ENCODE data around the gene R3HDM2. TPM values are rescaled to one million over a fixed set of nuclear protein-coding genes. Genes with fewer than 3 reads are reported as not detected.

R3HDM2 gene
- total RNA-seq, 6 experiments from 2014 or later, result 33.7 to 39.4 (median 37.9) TPM

GRCh38 chr12:57223191-57224165 is 207.4 kb downstream of the R3HDM2 start:
- Mint-ChIP-seq H3K27ac (no peak overlapping the region), H3K4me3 (no peak overlapping the region), H3K4me1 (ENCODE audit: low read depth) (peaks cover 20% of the 10 kb centered on the region), H3K36me3 (ENCODE audit: low read depth) (no peaks in the 10 kb centered on the region), H3K9me3 (no peaks in the 10 kb centered on the region), H3K27me3 (ENCODE audit: insufficient read depth) (peaks cover 21% of the 10 kb centered on the region)
- no peak for TF ChIP-seq CTCF (IDR thresholded peaks at IDR 0.05)
- no peak for DNase-seq

GRCh38 chr12:57222286-57223190 is 208.3 kb downstream of the R3HDM2 start:
- Mint-ChIP-seq H3K27me3 (ENCODE audit: insufficient read depth) (peaks cover 24% of the 10 kb centered on the region), H3K27ac (no peak overlapping the region), H3K4me3 (no peak overlapping the region), H3K4me1 (ENCODE audit: low read depth) (peaks cover 23% of the 10 kb centered on the region), H3K36me3 (ENCODE audit: low read depth) (no peaks in the 10 kb centered on the region), H3K9me3 (no peaks in the 10 kb centered on the region)
- no peak for DNase-seq
- TF ChIP-seq CTCF (IDR thresholded peaks at IDR 0.05), result no peak

GRCh38 chr12:57221169-57221917 is 209.5 kb downstream of the R3HDM2 start:
- Mint-ChIP-seq H3K36me3 (ENCODE audit: low read depth) (no peaks in the 10 kb centered on the region), H3K9me3 (no peaks in the 10 kb centered on the region), H3K27me3 (ENCODE audit: insufficient read depth) (peaks cover 32% of the 10 kb centered on the region), H3K4me3 (no peak overlapping the region), H3K27ac (no peak overlapping the region), H3K4me1 (ENCODE audit: low read depth) (peaks cover 20% of the 10 kb centered on the region)
- TF ChIP-seq CTCF (IDR thresholded peaks at IDR 0.05), result no peak
- no peak for DNase-seq

DNA sequence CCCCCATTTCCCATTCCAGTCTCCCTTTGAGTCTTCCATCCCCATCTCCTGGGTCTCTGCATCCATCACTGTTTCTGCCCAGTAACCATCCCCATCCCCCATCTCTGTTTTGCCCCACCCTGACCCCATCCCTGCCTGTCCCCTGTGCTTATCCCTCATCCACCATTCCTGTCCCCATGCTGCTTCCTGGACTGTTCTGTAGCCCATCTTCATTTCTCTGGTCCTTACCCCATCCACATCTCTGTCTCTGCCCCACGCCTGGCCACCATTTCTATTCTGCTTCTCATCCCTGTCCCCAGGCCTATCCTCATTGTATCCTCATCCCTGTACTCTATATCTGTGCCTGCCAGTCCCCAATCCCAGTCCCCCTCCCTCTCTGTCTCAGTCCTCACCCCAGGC is 210.1 kb downstream of the R3HDM2 start:
- Mint-ChIP-seq H3K27me3 (ENCODE audit: insufficient read depth) (peaks cover 35% of the 10 kb centered on the region), H3K4me1 (ENCODE audit: low read depth) (peaks cover 23% of the 10 kb centered on the region), H3K9me3 (no peaks in the 10 kb centered on the region), H3K36me3 (ENCODE audit: low read depth) (no peaks in the 10 kb centered on the region), H3K27ac (no peak overlapping the region), H3K4me3 (no peak overlapping the region)
- TF ChIP-seq CTCF (IDR thresholded peaks at IDR 0.05), result no peak
- DNase-seq, result no peak
